ENCODE results near the gene CXCL8. TPM values are rescaled to one million over a fixed set of nuclear protein-coding genes. Genes with fewer than 3 reads are reported as not detected.

CXCL8 gene
- total RNA-seq, 1 donor from 2014 or later = 1.1 TPM

DNA sequence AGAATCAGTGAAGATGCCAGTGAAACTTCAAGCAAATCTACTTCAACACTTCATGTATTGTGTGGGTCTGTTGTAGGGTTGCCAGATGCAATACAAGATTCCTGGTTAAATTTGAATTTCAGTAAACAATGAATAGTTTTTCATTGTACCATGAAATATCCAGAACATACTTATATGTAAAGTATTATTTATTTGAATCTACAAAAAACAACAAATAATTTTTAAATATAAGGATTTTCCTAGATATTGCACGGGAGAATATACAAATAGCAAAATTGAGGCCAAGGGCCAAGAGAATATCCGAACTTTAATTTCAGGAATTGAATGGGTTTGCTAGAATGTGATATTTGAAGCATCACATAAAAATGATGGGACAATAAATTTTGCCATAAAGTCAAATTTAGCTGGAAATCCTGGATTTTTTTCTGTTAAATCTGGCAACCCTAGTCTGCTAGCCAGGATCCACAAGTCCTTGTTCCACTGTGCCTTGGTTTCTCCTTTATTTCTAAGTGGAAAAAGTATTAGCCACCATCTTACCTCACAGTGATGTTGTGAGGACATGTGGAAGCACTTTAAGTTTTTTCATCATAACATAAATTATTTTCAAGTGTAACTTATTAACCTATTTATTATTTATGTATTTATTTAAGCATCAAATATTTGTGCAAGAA lies 2.3 kb downstream of the CXCL8 start:
- H3K27me3 Mint-ChIP-seq = peaks cover 2% of the 10 kb centered on the region
- TF ChIP-seq, protein P1, sequence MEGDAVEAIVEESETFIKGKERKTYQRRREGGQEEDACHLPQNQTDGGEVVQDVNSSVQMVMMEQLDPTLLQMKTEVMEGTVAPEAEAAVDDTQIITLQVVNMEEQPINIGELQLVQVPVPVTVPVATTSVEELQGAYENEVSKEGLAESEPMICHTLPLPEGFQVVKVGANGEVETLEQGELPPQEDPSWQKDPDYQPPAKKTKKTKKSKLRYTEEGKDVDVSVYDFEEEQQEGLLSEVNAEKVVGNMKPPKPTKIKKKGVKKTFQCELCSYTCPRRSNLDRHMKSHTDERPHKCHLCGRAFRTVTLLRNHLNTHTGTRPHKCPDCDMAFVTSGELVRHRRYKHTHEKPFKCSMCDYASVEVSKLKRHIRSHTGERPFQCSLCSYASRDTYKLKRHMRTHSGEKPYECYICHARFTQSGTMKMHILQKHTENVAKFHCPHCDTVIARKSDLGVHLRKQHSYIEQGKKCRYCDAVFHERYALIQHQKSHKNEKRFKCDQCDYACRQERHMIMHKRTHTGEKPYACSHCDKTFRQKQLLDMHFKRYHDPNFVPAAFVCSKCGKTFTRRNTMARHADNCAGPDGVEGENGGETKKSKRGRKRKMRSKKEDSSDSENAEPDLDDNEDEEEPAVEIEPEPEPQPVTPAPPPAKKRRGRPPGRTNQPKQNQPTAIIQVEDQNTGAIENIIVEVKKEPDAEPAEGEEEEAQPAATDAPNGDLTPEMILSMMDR (IDR thresholded peaks at IDR 0.05) = no peak
- H3K9me3 Mint-ChIP-seq = peaks cover 4% of the 10 kb centered on the region
- H3K36me3 Mint-ChIP-seq (ENCODE audit: low read depth) = no peaks in the 10 kb centered on the region
- no peak overlapping the region for H3K27ac Mint-ChIP-seq
- H3K4me3 Mint-ChIP-seq = no peak overlapping the region
- ChIA-PET CTCF (no interaction called here), POLR2A (no interaction called here)
- no peak for DNase-seq
- H3K4me1 Mint-ChIP-seq = no peaks in the 10 kb centered on the region
- intact Hi-C loops (cut with micrococcal nuclease) = no loop called here
- ATAC-seq (ENCODE audit: low read depth) = no peak

DNA sequence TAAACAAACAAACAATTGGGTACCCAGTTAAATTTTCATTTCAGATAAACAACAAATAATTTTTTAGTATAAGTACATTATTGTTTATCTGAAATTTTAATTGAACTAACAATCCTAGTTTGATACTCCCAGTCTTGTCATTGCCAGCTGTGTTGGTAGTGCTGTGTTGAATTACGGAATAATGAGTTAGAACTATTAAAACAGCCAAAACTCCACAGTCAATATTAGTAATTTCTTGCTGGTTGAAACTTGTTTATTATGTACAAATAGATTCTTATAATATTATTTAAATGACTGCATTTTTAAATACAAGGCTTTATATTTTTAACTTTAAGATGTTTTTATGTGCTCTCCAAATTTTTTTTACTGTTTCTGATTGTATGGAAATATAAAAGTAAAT lies 2.9 kb downstream of the CXCL8 start:
- ChIA-PET CTCF (no interaction called here), POLR2A (no interaction called here)
- intact Hi-C loops (cut with micrococcal nuclease) = no loop called here
- Mint-ChIP-seq H3K27me3 (peaks cover 4% of the 10 kb centered on the region), H3K27ac (no peak overlapping the region), H3K4me3 (no peak overlapping the region), H3K9me3 (peaks cover 4% of the 10 kb centered on the region), H3K36me3 (ENCODE audit: low read depth) (no peaks in the 10 kb centered on the region), H3K4me1 (no peaks in the 10 kb centered on the region)
- DNase-seq (no peak), ATAC-seq (ENCODE audit: low read depth) (no peak)
- TF ChIP-seq, protein P1 (IDR thresholded peaks at IDR 0.05) = no peak

DNA sequence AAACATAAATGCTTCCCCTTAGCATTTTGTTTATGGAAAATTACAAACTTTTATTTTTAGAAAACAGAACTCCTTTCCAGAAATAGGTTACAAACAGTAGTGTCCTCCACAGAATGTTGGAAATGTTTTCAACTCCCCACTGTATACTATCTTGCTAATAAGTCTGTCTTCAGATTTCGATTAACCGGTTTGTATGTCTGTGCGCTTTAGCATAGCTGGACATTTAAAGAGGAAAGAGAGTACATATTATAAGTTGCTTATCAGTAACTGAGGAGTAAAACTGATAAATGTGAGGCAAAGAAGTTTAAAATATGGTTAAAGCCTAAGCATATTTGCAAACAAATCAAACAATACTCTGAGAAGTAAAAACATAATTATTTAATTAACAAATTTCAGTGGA lies 3.4 kb downstream of the CXCL8 start:
- peaks cover 4% of the 10 kb centered on the region for H3K27me3 Mint-ChIP-seq
- H3K4me3 Mint-ChIP-seq = no peak overlapping the region
- H3K9me3 Mint-ChIP-seq = peaks cover 4% of the 10 kb centered on the region
- POLR2A ChIA-PET = no interaction called here
- intact Hi-C loops (cut with micrococcal nuclease) = no loop called here
- ATAC-seq (ENCODE audit: low read depth) (no peak), DNase-seq (no peak)
- H3K36me3 Mint-ChIP-seq (ENCODE audit: low read depth) = no peaks in the 10 kb centered on the region
- H3K27ac Mint-ChIP-seq = no peak overlapping the region
- CTCF ChIA-PET = no interaction called here
- TF ChIP-seq, protein P1 (IDR thresholded peaks at IDR 0.05) = no peak
- no peaks in the 10 kb centered on the region for H3K4me1 Mint-ChIP-seq

DNA sequence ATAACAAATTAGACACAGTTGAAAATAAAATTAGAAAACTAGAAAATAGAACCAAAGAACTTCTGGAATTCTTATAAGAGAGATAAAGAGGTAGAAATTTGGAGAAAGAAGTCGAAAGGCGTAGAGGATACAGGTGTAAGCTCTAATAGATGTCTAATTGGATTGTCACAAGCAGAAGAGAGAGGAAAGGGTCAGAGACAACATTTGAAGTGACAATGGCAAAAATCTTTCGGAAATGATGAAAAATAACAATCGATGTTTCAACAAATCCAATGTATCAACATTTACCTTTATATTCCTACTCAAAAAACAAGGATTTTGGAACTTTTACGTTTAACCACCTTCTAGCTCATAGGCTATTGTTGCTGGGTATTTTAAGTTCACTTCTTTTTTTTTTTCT lies 3.8 kb downstream of the CXCL8 start:
- Mint-ChIP-seq H3K4me1 (no peaks in the 10 kb centered on the region), H3K36me3 (ENCODE audit: low read depth) (no peaks in the 10 kb centered on the region), H3K9me3 (peaks cover 4% of the 10 kb centered on the region), H3K4me3 (no peak overlapping the region), H3K27me3 (peaks cover 4% of the 10 kb centered on the region), H3K27ac (no peak overlapping the region)
- no peak for ATAC-seq (ENCODE audit: low read depth)
- TF ChIP-seq, protein P1 (IDR thresholded peaks at IDR 0.05) = no peak
- DNase-seq = no peak
- CTCF ChIA-PET = no interaction called here
- POLR2A ChIA-PET = no interaction called here
- intact Hi-C loops (cut with micrococcal nuclease) = no loop called here

DNA sequence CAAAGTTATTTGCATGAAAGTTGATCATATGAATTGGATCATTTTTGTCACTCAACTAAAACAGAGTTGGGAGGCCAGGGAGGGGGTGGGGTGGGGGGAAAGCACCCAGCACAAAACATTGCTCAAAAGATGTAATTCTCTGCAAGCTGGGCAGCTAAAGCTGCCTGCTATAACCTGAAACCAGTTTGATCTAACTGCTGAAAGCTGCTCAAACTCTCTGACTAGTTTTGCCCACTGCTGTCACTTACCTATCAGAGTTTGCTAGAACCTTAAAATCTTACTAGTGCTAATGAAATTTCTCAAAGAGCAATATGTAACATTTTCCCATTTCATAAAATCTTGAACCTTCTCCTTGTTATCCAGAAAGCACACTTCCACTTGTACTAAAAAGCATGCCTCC lies 10.4 kb downstream of the CXCL8 start:
- ATAC-seq (ENCODE audit: low read depth) (no peak), DNase-seq (no peak)
- ChIA-PET POLR2A (no interaction called here), CTCF (no interaction called here)
- TF ChIP-seq, protein P1 (IDR thresholded peaks at IDR 0.05) = no peak
- no peaks in the 10 kb centered on the region for H3K36me3 Mint-ChIP-seq (ENCODE audit: low read depth)
- no peak overlapping the region for H3K4me3 Mint-ChIP-seq
- H3K9me3 Mint-ChIP-seq = no peaks in the 10 kb centered on the region
- no peak overlapping the region for H3K27ac Mint-ChIP-seq
- peaks cover 5% of the 10 kb centered on the region for H3K27me3 Mint-ChIP-seq
- no peaks in the 10 kb centered on the region for H3K4me1 Mint-ChIP-seq
- intact Hi-C loops (cut with micrococcal nuclease) = no loop called here

Data from activated B cell treated with CpG ODN at 0.5 μM for 24 hours (primary cell).